ENCODE results near the gene IL17RC.

Gene IL17RC

DNA sequence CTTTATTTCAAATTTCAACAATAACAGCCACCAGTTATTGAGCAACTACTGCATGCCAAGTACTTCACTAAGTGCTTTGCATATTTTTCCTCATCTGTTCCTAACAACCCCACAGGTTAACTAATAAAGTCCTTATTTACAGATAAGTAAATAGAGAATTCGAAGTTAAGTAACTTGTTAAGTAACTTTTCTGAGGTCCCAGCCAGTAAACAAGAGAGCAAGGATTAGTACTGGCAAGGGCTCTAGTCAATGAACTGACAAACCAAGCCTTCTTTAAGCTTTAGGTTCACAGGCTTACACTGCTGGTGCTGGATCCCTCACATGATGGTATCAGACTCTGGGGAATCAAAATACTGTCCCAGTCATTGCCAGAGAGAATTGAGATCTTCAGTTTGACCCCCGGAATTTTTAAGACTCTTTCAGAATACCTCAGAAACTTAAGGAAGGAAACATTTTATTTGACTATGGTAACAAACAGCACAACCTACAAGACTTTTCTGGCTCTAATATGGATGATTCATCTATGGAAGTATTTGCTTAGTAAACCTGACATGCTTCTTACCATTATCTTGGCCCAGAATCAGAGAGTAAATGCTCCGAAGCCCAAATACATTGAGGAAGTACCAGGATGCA, 53.2 kb downstream of the IL17RC start:
- H3K4me3 ChIP-seq, result no peak overlapping the region
- H3K4me2 ChIP-seq, result no peak overlapping the region
- no peak overlapping the region for H3K9ac ChIP-seq
- H3K4me1 ChIP-seq, result no peaks in the 10 kb centered on the region
- no peaks in the 10 kb centered on the region for H3K27me3 ChIP-seq
- H3K9me3 ChIP-seq, result no peaks in the 10 kb centered on the region
- peaks cover 94% of the 10 kb centered on the region for H3K36me3 ChIP-seq
- H3K27ac ChIP-seq, result no peak overlapping the region
- no peaks in the 10 kb centered on the region for H4K20me1 ChIP-seq
- no peak for TF ChIP-seq Cebpa-rat (IDR thresholded peaks at IDR 0.05)

DNA sequence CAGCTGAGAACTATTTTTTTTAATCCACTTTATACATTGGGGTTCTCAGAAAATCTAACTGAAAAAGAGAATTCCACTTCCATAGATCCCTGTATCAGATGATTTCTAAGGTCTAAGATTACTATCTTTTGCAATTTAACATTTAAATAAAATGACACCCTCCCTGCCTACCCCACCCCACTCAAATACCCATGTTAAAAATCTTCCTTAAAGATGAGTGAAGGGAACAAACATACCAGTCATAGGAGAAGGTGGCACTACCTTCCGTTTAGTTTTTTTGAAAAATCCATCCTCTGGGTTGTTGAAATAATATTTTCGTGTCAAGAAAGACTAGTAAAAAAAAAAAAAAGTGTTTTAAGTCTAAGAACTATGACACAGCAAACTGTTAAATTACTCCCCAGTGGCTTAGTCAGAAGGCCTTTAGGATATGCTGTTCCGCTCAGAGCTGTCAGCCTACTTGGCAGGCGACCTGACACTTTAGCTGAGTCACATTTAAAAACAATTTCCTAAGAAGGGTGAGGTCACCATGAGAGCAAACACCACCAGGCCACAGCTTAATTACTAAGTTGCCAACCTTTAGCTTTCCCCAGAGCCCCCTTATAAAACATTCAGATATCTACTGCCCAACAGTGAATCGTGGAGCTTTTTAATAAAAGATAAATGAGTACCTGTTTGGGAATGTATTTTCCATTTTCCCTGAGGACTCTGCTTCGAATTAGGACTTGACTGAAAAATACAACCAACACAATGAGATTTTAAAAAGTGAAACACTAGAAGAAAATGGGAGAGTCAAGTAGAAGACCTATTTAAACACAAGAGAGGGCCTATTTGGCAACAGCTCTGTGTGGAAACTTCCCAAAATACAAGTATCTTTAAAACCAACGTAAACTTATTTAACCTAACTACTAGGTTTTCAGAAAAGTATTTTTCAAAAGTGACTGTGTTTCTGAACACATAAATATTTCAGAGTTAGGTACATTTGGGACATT, 60.1 kb downstream of the IL17RC start:
- no peak for TF ChIP-seq Cebpa-rat (IDR thresholded peaks at IDR 0.05)
- no peaks in the 10 kb centered on the region for H3K9me3 ChIP-seq
- H3K27me3 ChIP-seq, result no peaks in the 10 kb centered on the region
- no peak overlapping the region for H3K9ac ChIP-seq
- H3K4me2 ChIP-seq, result no peak overlapping the region
- H3K4me3 ChIP-seq, result no peak overlapping the region
- H4K20me1 ChIP-seq, result peaks cover 17% of the 10 kb centered on the region
- no peak overlapping the region for H3K27ac ChIP-seq
- H3K36me3 ChIP-seq, result peaks cover 90% of the 10 kb centered on the region
- H3K4me1 ChIP-seq, result no peaks in the 10 kb centered on the region

- no peaks in the 10 kb centered on the region for H3K27me3 ChIP-seq
- H3K36me3 ChIP-seq, result peaks cover 83% of the 10 kb centered on the region
- H3K9me3 ChIP-seq, result no peaks in the 10 kb centered on the region
- H3K4me3 ChIP-seq, result no peak overlapping the region
- no peak for TF ChIP-seq Cebpa-rat (IDR thresholded peaks at IDR 0.05)
- H3K4me2 ChIP-seq, result no peak overlapping the region
- H3K4me1 ChIP-seq, result 0 out of 2 replicates have a peak, but pooled peaks cover 5% of the 10 kb centered on the region
- H3K27ac ChIP-seq, result no peak overlapping the region
- peaks cover 17% of the 10 kb centered on the region for H4K20me1 ChIP-seq
- H3K9ac ChIP-seq, result no peak overlapping the region
Measured at GRCh38 chr3:9978710-9979305, 61.9 kb downstream of the IL17RC start.

GRCh38 chr3:9980251-9980650, 63.4 kb downstream of the IL17RC start:
- no peaks in the 10 kb centered on the region for H3K9me3 ChIP-seq
- no peak overlapping the region for H3K4me3 ChIP-seq
- H4K20me1 ChIP-seq, result peaks cover 29% of the 10 kb centered on the region
- TF ChIP-seq Cebpa-rat (IDR thresholded peaks at IDR 0.05), result no peak
- peaks cover 14% of the 10 kb centered on the region for H3K4me1 ChIP-seq
- no peaks in the 10 kb centered on the region for H3K27me3 ChIP-seq
- no peak overlapping the region for H3K27ac ChIP-seq
- H3K9ac ChIP-seq, result no peak overlapping the region
- H3K4me2 ChIP-seq, result no peak overlapping the region
- H3K36me3 ChIP-seq, result peaks cover 76% of the 10 kb centered on the region
